ENCODE measurements around the gene CD302. TPM values are rescaled to one million over a fixed set of nuclear protein-coding genes. Genes with fewer than 3 reads are reported as not detected.

Gene CD302
- total and polyA plus RNA-seq, 2 of the 8 experiments (the other 6 are each of a cell fraction or from before 2014, with no cell fraction given): 0.76 to 0.79 TPM

- Histone ChIP-seq H4K91ac (replicated peaks; ENCODE audit: insufficient read length, low read length) (no peak overlapping the region), H3K4ac (replicated peaks; ENCODE audit: insufficient read length, low read depth, low read length) (no peak overlapping the region), H3K14ac (ENCODE audit: insufficient read length) (no peak overlapping the region), H3K4me1 (replicated peaks in 1 of 4; ENCODE audit: control insufficient read depth in 3 of 4, insufficient read depth in 4 of 4, low read length in 3 of 4) (no peaks in the 10 kb centered on the region), H3K9me3 (ENCODE audit: insufficient read depth in 2 of 2, low read depth in 1 of 2, low read length in 1 of 2) (no peaks in the 10 kb centered on the region), H3K18ac (ENCODE audit: extremely low read depth, low read length) (no peak overlapping the region), H3K4me3 (ENCODE audit: extremely low read depth in 1 of 4, insufficient read depth in 2 of 4, low read depth in 3 of 4, low read length in 4 of 4) (no peak overlapping the region), H3K4me2 (ENCODE audit: insufficient read depth in 1 of 2, low read depth in 2 of 2, low read length in 2 of 2) (no peak overlapping the region), H3K56ac (replicated peaks; ENCODE audit: insufficient read length, low read depth, low read length) (no peak overlapping the region), H4K5ac (ENCODE audit: insufficient read length, low read depth, low read length) (no peak overlapping the region), H3K27me3 (replicated peaks in 1 of 4; ENCODE audit: control insufficient read depth in 3 of 4, extremely low read depth in 1 of 4, insufficient read depth in 3 of 4, low read length in 3 of 4) (no peaks in the 10 kb centered on the region), H2AK5ac (ENCODE audit: low read depth, low read length) (no peak overlapping the region), H2AFZ (ENCODE audit: low read length) (no peak overlapping the region), H3K27ac (ENCODE audit: low read depth, low read length) (no peak overlapping the region), H2BK12ac (ENCODE audit: low read depth, low read length) (no peak overlapping the region), H3K79me2 (ENCODE audit: control insufficient read depth in 1 of 2, insufficient read depth in 2 of 2, low read length in 2 of 2) (no peaks in the 10 kb centered on the region), H3K79me1 (ENCODE audit: low read depth, low read length) (no peaks in the 10 kb centered on the region), H3K36me3 (ENCODE audit: control insufficient read depth in 2 of 4, insufficient read depth in 4 of 4, low read length in 3 of 4) (no peaks in the 10 kb centered on the region), H4K8ac (ENCODE audit: extremely low read depth, insufficient read depth, low read length) (no peak overlapping the region), H4K20me1 (replicated peaks in 1 of 2; ENCODE audit: control insufficient read depth in 1 of 2, insufficient read depth in 2 of 2, low read length in 2 of 2) (no peaks in the 10 kb centered on the region), H2BK15ac (ENCODE audit: low read length) (no peak overlapping the region), H3K9ac (replicated peaks in 1 of 4; ENCODE audit: extremely low read depth in 1 of 4, low read depth in 3 of 4, low read length in 3 of 4) (no peak overlapping the region), H2BK120ac (replicated peaks; ENCODE audit: low read depth, low read length) (no peak overlapping the region), H2BK20ac (ENCODE audit: low read length) (no peak overlapping the region), H3K23me2 (ENCODE audit: low read depth, low read length) (no peaks in the 10 kb centered on the region), H2BK5ac (ENCODE audit: low read depth, low read length) (no peak overlapping the region), H3K23ac (ENCODE audit: insufficient read length) (no peak overlapping the region)
- no peak for DNase-seq (ENCODE audit: low read depth in 1 of 2, low spot score in 2 of 2)
- POLR2A ChIA-PET (ENCODE audit: partially characterized antibody): interaction anchor here (1.7 kb wide), 1 partner anchor 31 kb away, joined by 5 read pairs; no protein-coding TSS in a partner anchor
- WGBS, 2 experiments (ENCODE audit: extremely low coverage in 1 of 2, insufficient coverage in 1 of 2, insufficient read length in 1 of 2, insufficient replicate concordance in 2 of 2, low coverage in 1 of 2, low lambda C conversion rate in 2 of 2, missing lambda C conversion rate in 1 of 2): 92% methylated on average over 4 of the region's 4 CpGs; no CpG with 5 or more reads in 1 of the 2 experiments
- CTCF ChIA-PET (ENCODE audit: partially characterized antibody): interaction anchor here (0.6 to 4.3 kb wide), 7 partner anchors 8 to 1257 kb away, joined by 3 to 21 read pairs (median 3); partner anchors contain the start of gene CD302
- FAIRE-seq: no peak
- no peak for TF ChIP-seq SP4 (IDR thresholded peaks at IDR 0.05; ENCODE audit: low read length)
These were observed 6.9 kb upstream of the CD302 start for GRCh38 chr2:159804941-159805340.
